ENCODE results near the gene ZNF491. TPM values are rescaled to one million over a fixed set of nuclear protein-coding genes. Genes with fewer than 3 reads are reported as not detected.

Gene ZNF491
- total and polyA plus RNA-seq, 2 of the 4 experiments (the other 2 are of a cell fraction), result 1.5 to 3.6 TPM

GRCh38 chr19:11848200-11848593, 49.9 kb downstream of the ZNF491 start:
- Histone ChIP-seq H3K56ac (ENCODE audit: extremely low read depth, insufficient read depth, low read length) (no peak overlapping the region), H2AK9ac (replicated peaks; ENCODE audit: low read depth, low read length, poor library complexity) (no peak overlapping the region), H3K79me1 (ENCODE audit: low read depth in 1 of 2, low read length in 2 of 2) (peaks cover 15 to 28% of the 10 kb centered on the region in 2 experiments; a peak in 3 of 4 replicates), H3K27ac (ENCODE audit: insufficient read depth, low read length) (no peak overlapping the region), H2AK5ac (ENCODE audit: low read depth, low read length) (no peak overlapping the region), H3K4me1 (ENCODE audit: control insufficient read depth, insufficient read depth, low read length) (no peaks in the 10 kb centered on the region), H4K20me1 (ENCODE audit: insufficient read depth, low read length) (no peaks in the 10 kb centered on the region), H3K27me3 (ENCODE audit: control insufficient read depth, insufficient read depth, low read length) (no peaks in the 10 kb centered on the region), H4K5ac (ENCODE audit: low read depth, low read length) (no peak overlapping the region), H2BK5ac (ENCODE audit: low read depth, low read length, poor library complexity, severe bottlenecking) (no peak overlapping the region), H3K4ac (ENCODE audit: low read depth, low read length) (no peak overlapping the region), H3K9ac (ENCODE audit: low read depth, low read length) (no peak overlapping the region), H3K9me3 (ENCODE audit: control insufficient read depth, insufficient read depth, low read length) (peaks cover under 1% of the 10 kb centered on the region; the same call in 1 of the 2 replicates), H3K4me3 (ENCODE audit: insufficient read depth, low read depth, low read length) (peak overlapping the region; percentile 83; the same call in 1 of the 2 replicates), H2BK20ac (ENCODE audit: low read depth, low read length) (no peak overlapping the region), H3K23ac (ENCODE audit: low read depth, low read length) (peak overlapping the region; percentile 52; the same call in 1 of the 2 replicates), H4K91ac (ENCODE audit: insufficient read depth, low read depth, low read length) (no peak overlapping the region), H3K36me3 (ENCODE audit: control insufficient read depth, insufficient read depth, low read length) (no peaks in the 10 kb centered on the region; the same call in none of the 2 replicates), H3K9me1 (ENCODE audit: insufficient read depth, low read length) (no peaks in the 10 kb centered on the region), H3K14ac (replicated peaks; ENCODE audit: low read depth, low read length) (0 out of 2 replicates have a peak overlapping the region, but pooled peaks have one; percentile 14), H3K4me2 (ENCODE audit: low read depth, low read length) (peak overlapping the region; percentile 25), H3K18ac (ENCODE audit: low read depth, low read length) (no peak overlapping the region), H2BK120ac (ENCODE audit: low read depth, low read length) (no peak overlapping the region), H2BK15ac (ENCODE audit: low read depth, low read length) (no peak overlapping the region), H2AFZ (replicated peaks; ENCODE audit: low read length, poor library complexity) (peak overlapping the region; percentile 98), H4K8ac (ENCODE audit: low read depth in 2 of 2, low read length in 2 of 2) (peak overlapping the region; percentile 28 to 73; a peak in 3 of 4 replicates)
- DNase-seq, result no peak
- no TSS peak for BruUV-seq (replicated peaks)
- dilution Hi-C loops (cut with HindIII; ENCODE audit: low sequenced_read_pairs, unreplicated experiment), result no loop called here
- CTCF ChIA-PET, result interaction anchor here (0.6 to 1.1 kb wide), 2 partner anchors 25 to 51 kb away, joined by 3 read pairs; no protein-coding TSS in a partner anchor
- TF ChIP-seq MXI1 (IDR thresholded peaks at IDR 0.05; ENCODE audit: borderline replicate concordance, low read depth, low read length), result no peak
- no peak for TF ChIP-seq USF2 (IDR thresholded peaks at IDR 0.05; ENCODE audit: low read depth, low read length)
- TF ChIP-seq BHLHE40 (IDR thresholded peaks at IDR 0.05; ENCODE audit: low read depth, low read length), result no peak
- no peak for TF ChIP-seq CHD1 (IDR thresholded peaks at IDR 0.05; ENCODE audit: low read depth, low read length)
- TF ChIP-seq RCOR1 (IDR thresholded peaks at IDR 0.05; ENCODE audit: insufficient replicate concordance, low read length), result no peak
- TF ChIP-seq RFX5 (IDR thresholded peaks at IDR 0.05; ENCODE audit: low read depth, low read length), result no peak
- no peak for TF ChIP-seq CEBPB (IDR thresholded peaks at IDR 0.05; ENCODE audit: low read depth, low read length)
- TF ChIP-seq FOS (IDR thresholded peaks at IDR 0.05; ENCODE audit: low read depth, low read length), result no peak
- no peak for TF ChIP-seq SMC3 (IDR thresholded peaks at IDR 0.05; ENCODE audit: low read depth, low read length)
- TF ChIP-seq NFE2L2 (IDR thresholded peaks at IDR 0.05; ENCODE audit: low read depth, low read length), result no peak
- no peak for TF ChIP-seq RAD21 (IDR thresholded peaks at IDR 0.05; ENCODE audit: low read length)
- TF ChIP-seq ELK1 (IDR thresholded peaks at IDR 0.05; ENCODE audit: borderline replicate concordance, low read depth, low read length), result no peak
- no peak for TF ChIP-seq POLR2A (IDR thresholded peaks at IDR 0.05; ENCODE audit: low read depth, low read length)
- no peak for TF ChIP-seq MAFK (IDR thresholded peaks at IDR 0.05; ENCODE audit: low read depth, low read length)
- TF ChIP-seq MAZ (IDR thresholded peaks at IDR 0.05; ENCODE audit: borderline replicate concordance, low read depth, low read length), result no peak
- no peak for TF ChIP-seq CTCF (conservative IDR thresholded peaks at IDR 0.05; ENCODE audit: low read depth, low read length)
- no peak; the same call in 1 of the 2 replicates for ATAC-seq (ENCODE audit: low read depth)
- WGBS, 2 experiments (ENCODE audit: extremely low coverage in 2 of 2, insufficient read length in 1 of 2), result 0% methylated on average over 2 of the region's 11 CpGs; no CpG with 5 or more reads in 1 of the 2 experiments
- in situ Hi-C loops (cut with MboI; ENCODE audit: low sequenced_read_pairs), result no loop called here
- intact Hi-C loops (cut with micrococcal nuclease), result no loop called here
- POLR2A ChIA-PET (ENCODE audit: unreplicated experiment), result no interaction called here

Measured in IMR-90 (cell line).